Ramos (cell line): ENCODE data around the gene APBB2.
"Not testable (repeated sequence)": the region's sequence is repeated elsewhere in the genome, so short reads cannot be mapped to it uniquely, and the experiment has no call there.

Experiments used
- in situ Hi-C: fragments of 300-500 bp; cut with MboI; formaldehyde crosslinking; loops from one replicate; pipeline ENCODE4 v1.14.3; 2022; ENCODE audit warnings: low sequenced_read_pairs; ENCODE audit not compliant: unreplicated experiment

Gene APBB2

DNA sequence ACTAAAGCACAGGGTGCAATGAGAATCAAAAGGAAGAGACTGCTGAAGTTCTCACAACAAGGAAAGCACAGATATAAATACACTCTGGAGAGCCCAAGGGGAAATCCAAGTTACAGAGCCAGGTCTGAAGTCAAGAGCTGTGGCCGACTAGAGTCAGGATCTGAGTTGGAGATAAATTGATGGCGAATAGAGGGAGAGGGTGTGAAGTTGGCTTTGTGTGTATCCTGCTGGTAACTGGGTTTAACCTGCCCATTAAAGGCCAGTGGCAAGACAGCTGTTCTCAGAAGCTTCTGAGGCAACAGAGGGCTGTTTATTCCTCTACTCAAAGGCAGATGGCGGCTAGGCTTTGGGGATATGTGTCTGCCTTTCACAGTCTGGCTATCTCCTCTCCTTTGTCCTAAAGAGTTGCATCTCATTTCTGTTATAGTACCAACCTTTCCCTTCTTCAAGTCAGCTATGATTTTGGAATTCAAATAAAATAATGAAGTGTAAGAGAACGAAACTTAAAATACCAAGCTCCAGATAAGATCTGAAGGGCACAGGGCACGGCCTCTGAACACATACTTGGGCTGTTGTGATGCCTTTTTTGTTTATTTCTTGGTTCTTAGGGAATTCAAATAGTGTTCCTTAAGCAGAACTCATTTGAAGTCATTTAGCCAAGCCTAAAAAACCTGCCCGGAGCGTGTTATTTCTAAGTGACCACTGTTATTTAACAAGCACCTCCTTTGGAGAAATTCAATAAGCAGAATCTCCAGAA lies 142.1 kb downstream of the APBB2 start:
- in situ Hi-C loops: no loop called here

DNA sequence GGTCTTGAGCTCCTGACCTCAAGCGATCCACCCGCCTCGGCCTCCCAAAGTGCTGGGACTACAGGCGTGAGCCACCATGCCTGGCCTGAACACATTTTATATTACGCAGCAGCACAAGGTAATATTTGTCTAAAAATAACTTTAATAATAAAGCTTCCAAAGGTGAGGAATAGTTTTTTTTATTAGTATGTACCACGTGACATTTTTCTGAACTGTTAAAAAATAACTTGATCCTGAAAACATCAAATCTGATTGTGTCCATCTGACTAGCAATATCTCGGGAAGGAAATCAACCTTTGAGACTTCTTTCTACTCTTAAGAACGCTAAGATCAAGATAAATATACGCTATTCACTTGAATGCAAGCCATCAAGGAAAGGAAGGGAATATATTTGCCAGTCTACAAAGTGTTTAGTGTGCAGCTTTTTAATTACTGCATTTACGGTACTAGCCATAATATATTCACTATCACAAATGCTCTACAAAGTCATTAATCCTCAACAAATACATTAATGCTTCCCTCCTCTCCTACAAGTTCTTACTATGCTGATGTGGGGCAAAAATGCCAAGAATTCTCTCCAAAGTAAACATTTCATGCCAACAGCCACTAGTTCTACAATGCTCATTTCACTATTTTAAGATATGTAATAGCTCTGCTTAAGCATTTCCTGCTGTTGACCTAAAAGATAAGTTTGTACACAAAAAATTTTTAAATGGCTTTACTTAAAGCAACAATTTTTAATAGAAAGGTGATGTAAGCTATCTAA lies 143.6 kb downstream of the APBB2 start:
- in situ Hi-C loops: no loop called here

DNA sequence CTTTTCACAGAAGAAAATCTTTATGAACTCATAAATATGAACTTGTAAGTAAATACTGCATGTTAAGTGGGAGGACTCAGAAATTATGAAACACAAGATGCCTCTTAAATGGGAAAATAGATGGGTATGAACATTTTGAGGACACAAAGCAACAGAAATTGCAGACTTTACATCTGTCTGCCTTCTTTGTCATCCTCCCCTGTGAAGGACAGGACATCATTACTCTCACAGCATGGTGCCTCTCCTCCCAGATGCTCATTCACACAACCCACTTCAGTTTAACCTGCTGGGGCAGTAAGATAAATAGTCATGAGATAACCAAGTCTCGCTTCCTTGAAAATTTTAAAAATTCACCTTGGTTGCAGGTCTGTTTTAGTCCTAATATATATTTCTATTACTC lies 144.5 kb downstream of the APBB2 start:
- in situ Hi-C loops: no loop called here

DNA sequence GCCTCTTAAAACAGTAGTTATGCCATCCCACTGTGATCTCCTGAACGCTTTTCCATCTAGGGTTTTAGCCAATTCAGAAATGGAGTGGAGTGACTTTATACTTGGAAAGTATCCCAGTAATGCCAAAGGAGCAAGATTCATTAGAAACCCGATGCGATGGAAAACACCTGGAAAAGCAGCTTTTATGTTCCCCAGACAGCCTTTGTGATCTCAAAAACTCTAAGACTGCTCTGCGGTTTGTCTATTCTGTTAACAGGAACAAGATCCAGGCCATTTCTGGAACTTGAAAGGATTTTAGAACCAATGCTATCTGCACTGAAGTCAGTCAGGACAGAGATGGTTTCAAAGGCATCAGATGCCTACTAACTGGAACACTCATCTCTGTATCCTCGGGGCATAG lies 145.1 kb downstream of the APBB2 start:
- in situ Hi-C loops: no loop called here

DNA sequence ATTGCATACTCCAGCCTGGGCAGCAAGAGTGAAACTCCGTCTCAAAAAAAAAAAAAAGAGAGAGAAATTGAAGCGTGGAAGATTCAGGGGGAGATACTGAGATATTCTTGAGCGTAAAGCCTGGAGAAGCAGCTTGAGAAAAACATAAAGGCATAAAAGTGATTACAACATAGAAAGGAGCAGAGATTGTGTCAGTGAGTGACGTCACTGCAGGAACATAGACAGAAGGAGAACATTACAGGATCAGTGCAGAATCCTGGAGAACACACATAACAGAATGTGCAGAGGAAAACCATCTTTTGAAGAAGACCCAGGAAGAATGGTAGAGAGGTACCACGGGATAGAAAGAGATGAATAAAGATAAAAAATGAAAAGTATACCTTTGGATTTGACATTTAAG lies 147.0 kb downstream of the APBB2 start:
- in situ Hi-C loops: no loop called here

DNA sequence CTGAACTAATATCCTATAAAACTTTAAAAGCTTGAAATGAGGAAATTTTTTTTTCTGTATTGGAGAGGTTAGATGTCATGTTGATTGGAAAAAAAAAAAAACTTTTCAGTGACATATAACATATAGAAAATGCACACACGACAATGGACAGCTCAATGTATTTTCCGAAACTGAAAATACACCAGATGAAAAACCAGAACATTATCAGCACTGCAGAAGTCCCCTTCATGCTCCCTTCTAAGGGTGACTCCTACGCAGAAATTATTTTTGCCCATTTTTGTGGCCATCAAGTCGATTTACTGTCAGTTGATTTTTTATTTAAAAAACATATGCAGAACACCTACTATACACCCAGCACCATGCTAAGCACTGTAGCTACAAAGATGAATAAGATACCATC lies 148.3 kb downstream of the APBB2 start:
- in situ Hi-C loops: no loop called here

DNA sequence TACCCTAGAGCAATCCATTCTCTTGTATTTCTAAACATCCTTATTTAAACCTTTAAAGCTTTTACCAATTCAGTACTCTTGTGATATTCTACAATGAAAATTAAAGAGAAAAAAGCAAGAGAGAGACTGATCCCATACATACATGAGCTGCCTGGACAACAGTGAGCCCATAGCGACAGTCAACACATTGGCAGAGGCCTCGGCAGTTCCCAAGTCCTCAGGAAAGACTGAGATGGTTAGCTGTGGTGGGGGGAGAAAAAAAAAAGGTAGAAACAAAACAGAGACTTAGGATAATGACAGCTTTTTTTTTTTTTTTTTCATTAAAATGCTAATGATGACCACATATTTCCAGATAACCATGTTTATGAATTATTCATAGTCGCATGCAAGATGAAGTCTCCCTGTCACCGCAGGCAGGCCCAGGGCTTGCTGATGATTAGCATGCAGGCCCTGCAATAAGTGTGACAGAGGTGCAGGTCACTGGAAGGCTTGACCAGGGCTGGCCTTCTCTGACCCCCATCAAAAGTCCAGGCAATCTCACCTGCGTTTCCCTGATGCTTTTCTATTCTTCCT lies 148.8 kb downstream of the APBB2 start:
- in situ Hi-C loops: no loop called here

DNA sequence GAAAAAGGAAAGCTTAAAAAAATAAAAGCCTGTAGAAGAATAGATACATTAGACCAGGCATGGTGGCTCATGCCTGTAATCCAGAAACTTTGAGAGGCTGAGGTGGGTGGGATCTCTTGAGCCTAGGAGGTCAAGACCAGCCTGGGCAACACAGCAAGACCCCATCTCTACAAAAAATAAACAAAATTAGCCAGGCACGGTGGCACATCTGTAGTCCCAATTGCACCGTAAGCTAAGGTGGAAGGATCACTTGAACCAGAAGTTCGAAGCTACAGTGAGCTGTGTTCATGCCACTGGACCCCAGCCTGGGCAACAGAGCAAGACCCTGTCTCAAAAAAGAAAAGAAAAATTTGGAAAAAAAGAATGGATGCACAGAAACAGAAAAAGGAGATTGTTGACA lies 149.4 kb downstream of the APBB2 start:
- in situ Hi-C loops: no loop called here

DNA sequence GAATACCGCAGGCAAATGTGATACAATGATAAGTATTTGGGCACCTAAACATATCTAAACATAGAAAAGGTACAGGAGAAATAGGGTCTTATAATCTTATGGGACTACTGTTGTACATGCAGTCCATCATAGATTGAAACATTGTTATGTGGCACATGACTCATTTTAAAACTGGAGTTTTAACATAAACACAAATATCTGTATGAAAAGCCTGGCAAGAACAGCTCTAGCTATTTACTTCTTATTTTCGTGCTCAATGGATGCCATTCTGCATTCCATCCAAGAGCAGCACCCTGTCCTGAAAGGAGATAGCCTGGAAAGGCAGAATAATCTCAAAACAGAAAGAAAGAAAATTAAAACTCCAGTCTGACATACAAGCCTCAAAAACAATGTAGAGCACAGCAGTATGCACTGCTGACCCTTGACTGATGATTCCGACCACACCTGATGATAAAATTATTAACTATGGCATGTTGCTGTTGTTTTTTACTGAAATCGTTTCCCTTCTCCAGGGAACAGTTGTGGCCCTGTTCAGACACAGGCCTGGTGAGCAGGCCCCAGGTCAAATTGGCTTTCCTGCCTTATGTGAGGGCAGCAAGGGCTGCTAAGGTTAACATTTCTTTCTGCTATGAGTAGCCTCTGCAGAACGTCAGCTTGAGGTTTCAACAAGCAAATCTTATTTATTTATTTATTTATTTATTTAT lies 152.7 kb downstream of the APBB2 start:
- in situ Hi-C loops: no loop called here

DNA sequence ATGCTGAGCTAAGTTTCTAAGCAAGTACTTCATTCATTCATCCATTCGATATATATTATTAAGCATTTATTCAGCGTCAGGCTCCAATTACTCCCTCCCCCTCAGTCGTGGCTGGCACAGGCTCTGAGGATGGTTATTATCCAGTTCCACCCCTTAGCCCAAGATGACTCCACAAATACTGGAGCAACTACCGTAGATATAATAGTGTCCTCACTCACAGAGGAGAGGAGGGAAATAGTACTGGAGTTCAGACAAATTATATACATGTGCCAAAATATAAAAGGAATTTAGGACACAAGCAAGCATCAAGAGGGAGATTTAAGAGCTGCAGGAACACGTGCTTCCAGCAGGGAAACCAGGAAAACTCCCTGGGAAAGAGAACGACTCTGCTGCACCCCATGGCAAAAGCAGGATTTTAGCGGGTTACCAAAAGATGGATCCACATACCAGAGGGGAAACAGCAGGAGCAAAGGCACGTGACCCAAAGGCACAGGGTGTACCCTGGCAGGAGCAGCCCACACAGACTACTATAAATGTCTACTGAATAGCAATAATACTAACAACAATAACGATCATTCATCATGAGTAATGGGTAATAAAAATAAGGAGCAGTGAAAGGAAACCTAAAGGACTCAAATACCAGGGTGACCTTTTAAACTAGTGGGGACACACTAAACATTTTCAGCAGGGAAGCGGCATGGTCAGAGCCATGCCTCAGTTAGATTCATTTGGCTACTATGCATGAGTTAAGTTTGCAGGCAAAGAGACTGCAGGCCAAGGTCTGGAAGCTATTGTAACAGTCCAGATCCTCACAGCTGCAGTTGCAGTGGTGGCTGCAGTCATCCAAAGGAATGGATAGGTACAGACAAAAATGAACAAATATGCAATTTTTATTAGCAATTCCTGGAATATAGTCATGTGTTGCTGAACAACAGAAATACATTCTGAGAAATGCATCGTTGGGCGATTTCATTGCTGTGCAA lies 153.7 kb downstream of the APBB2 start:
- in situ Hi-C loops: no loop called here

DNA sequence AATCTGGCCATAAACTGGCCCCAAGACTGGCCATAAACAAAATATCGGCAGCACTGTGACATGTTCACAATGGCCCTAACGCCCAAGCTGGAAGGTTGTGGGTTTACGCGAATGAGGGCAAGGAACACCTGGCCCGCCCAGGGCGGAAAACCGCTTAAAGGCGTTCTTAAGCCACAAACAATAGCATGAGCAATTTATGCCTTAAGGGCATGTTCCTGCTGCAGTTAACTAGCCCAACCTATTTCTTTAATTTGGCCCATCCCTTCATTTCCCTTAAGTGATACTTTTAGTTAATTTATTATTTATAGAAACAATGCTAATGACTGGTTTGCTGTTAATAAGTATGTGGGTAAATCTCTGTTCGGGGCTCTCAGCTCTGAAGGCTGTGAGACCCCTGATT lies 154.9 kb downstream of the APBB2 start:
- in situ Hi-C loops: not testable (repeated sequence)

DNA sequence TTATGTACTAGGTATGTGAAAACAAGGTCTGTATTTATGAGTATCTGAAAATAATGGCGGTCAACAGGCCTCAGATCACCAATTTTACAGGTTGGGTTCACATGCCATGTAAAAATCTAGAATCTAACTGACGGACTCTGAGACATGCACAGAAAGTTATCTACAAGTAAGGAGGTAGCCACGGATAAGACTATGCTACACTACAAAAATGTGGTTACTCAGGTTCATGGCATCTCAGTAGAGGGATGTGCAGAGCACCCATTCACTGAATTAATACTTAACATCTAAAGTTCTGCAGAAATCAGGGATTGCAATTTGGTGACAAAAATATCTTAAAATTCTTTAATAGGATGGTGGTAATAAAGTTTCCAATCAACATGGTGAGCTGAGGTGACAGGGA lies 155.9 kb downstream of the APBB2 start:
- in situ Hi-C loops: no loop called here

DNA sequence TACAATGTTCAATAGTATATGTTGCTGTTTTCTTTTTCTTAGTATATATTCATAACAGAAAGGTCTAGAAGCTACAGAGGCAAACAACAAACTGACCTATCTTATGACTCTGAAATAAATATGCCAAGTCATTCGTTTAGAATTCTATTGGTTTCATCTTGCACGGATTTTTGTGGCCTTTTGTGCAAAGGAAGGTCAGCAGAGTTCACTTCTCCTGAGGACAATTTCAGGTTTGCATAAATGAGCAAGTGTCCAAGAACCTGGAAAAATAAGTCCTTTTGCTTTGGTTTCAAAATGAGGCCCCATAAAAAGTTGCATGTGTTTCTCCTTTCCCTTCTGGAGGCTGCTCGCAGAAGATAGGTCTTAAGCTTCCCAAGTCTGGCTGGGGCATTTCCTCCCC lies 156.9 kb downstream of the APBB2 start:
- in situ Hi-C loops: no loop called here

DNA sequence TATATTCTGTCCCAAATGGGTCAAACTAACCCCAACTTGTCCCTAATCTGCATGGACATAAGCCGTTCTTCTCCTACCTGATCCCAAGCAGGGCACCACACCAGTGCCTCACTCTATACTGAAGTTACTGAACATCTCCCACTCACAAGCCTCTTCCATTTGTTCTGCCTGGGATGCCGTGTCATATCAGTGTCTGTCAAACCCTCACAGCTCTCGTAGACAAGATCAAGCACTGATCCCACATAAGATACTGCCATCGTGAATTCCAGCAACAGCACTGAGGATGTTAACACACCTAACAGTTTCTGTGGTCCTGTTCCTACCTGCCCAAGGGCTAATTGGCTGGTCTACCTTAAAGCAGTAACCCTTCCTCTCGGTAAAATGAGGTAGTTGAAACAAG lies 162.1 kb downstream of the APBB2 start:
- in situ Hi-C loops: no loop called here

DNA sequence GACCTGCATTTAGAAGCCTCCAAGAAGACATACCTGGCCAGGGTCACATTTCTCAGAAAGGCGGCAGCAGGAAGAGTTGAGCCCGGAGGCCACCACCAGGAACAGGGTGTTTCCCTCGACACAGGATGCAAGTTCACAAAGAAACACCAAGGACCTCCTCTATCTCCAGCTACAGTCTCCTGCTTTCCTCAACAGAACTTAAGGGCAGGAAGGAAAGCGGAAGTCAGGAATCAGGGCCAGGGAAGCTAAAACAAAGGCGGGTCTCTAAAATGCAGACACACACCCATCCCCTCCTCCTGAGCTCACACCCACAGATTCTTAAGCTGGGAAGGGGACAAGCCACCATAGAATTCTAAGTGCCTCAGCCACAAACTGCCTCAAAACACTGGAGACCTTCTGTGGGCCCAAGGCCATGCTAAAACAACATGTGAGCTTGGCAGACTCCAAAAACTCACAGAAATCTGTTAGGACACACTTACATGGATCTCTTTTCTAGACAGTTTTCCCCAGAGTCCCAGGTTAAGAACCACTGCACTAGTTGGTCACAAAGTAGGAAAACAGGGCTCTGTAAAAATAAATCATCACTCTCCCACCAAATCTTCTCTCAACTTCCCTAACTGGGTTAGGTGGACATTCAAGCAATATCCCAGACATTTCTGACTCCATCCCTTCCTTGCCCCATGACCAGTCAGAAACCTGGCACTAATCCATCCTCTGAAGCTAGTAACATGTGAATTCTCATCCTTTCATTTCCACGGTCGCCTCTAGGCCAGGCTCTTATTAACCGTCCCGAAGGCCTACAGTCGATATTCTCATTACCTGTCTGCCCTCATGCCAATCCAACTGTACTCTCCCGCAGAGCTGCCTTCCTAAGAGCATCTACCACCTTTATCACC lies 163.2 kb downstream of the APBB2 start:
- in situ Hi-C loops: no loop called here

DNA sequence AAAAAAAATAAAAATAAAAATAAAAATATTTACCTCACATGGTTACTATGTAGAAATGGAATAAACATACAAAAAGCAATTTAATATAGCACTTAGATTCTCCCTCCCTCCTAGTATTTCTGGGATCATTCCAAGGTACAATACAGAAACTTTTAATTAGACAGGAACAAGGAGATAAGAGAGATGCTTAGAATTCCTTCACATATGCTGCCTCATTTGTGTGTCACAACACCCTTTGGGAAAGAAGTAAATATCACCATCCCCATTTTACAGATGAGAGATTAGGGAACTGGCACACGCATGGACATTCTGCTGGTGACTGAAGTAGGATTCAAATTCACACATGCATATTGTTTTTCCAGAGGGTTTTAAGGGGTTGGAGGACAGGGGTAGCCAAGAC lies 164.2 kb downstream of the APBB2 start:
- in situ Hi-C loops: no loop called here

DNA sequence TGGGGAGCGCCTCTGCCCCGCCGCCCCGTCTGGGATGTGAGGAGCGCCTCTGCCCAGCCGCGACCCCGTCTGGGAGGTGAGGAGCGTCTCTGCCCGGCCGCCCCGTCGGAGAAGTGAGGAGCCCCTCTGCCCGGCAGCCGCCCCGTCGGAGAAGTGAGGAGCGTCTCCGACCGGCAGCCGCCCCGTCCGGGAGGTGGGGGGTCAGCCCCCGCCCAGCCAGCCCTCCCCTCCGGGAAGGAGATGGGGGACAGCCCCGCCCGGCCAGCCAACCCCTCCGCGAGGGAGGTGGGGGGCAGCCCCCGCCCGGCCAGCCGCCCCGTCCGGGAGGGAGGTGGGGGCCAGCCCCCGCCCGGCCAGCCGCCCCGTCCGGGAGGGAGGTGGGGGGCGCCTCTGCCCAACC lies 165.2 kb downstream of the APBB2 start:
- in situ Hi-C loops: not testable (repeated sequence)

DNA sequence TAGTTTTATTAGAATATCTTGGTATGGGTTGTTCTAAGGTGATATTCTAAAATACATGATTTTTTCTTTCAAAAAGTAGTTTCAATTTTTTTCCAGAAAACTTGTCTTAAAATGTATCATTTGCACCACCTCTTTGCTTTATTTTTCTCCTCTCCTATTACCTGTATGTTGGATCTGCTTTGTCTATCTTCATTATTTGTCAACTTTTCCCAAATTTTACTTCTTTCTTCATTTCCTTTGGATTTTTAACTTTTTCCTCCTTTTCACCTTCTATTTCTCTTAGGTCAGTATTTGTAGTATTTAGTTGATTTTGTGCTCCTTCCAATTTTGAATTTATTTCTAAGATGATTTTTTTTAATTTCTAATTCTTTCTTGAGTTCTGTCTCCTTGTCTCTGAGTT lies 169.6 kb downstream of the APBB2 start:
- in situ Hi-C loops: no loop called here

DNA sequence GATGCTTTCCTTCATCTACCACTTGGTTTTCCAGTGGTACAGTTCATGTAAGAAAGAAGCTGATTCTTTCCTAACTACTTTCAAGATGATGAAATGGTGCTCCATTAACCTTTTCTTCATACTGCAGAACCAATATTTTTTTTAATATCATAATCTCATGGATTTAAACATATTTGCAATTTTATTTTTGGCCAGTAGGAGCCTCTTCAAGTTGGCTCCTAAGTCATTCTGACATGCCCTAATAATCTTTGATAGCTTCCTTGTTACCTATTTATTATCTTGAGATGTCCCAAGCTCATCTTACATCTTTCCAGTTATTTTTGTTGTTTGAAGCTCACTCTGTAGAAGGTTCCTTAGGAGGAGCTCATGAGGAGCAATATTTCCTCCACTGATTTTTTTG lies 170.2 kb downstream of the APBB2 start:
- in situ Hi-C loops: no loop called here
